Islet precursor cell (in vitro differentiated cells): Measurements from ENCODE around the gene DDAH1.

Experiments used
- DNase-seq: peaks from one replicate; pipeline ENCODE4 v3.0.0-alpha.2; 2018

The DDAH1 gene

DNA sequence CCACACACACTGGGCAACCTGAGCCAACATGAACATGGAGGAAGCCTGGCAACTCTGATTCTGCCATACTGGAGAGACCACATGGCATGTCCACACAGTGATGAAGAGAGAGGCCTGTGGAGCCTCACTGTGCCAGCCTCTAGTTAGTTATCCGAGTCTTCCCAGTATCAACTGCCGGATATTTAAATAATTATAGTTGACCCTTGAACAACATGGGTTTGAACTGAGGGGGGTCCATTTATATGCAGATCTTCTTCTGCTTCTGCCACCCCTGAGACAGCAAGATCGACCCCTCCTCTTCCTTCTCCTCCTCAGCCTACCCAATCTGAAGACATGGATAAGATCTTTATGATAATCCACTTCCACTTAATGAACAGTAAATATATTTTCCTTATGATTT is 27.8 kb downstream of the DDAH1 start:
- no peak for DNase-seq

GRCh38 chr1:85433096-85433495 is 31.9 kb downstream of the DDAH1 start:
- DNase-seq: no peak

DNA sequence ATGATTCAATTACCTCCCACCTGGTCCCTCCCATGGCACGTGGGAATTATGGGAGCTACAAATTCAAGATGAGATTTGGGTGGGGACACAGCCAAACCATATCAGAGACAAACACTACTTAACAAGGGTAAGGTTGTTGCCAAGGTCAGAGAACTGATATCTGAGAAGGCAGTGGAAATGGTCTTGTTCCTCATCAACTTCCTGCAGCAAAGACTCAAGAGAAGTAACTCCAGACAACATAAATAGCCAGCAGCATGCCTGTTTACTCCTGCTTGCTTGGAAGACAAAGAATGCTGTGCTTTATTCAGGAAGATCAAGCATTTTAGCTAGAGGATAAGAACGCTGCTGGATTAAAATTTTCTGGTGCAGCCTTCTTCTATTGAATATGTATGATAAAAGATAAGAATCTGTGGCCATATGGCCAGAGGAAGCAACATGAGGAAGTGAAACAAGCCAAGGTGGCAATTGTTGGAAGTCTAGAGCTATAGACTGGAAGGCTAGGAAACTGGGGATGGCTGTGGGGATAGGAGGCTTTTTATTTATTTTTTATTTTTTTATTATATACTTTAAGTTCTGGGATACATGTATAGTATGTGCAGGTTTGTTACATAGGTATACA is 36.4 kb downstream of the DDAH1 start:
- DNase-seq: no peak

GRCh38 chr1:85427849-85428248 is 37.1 kb downstream of the DDAH1 start:
- no peak for DNase-seq

GRCh38 chr1:85427331-85427730 is 37.6 kb downstream of the DDAH1 start:
- DNase-seq: no peak

GRCh38 chr1:85421179-85421578 is 43.8 kb downstream of the DDAH1 start:
- DNase-seq: no peak

GRCh38 chr1:85420199-85420598 is 44.8 kb downstream of the DDAH1 start:
- no peak for DNase-seq

- DNase-seq: no peak
Observed at GRCh38 chr1:85417876-85418275, 47.1 kb downstream of the DDAH1 start.

DNA sequence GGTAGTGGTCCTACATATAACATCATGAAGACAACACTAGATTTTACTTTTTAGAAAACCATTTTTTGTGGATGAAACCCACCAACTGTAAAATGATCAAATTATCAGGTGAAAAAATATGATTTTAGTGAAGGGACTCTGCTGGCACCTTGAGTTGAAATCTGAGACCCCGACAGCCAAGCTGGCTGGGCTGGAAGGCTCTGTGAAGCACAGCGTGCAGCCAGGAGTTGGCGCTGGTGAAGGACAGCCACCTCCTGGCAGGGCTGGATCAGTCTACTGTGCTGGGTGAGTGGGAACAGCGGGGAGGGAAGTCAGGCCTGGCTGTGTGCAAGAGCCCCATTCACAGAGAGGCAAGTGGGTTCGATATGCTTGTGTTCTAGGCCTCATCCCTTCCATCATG is 47.9 kb downstream of the DDAH1 start:
- no peak for DNase-seq

- no peak for DNase-seq
Observed at GRCh38 chr1:85413169-85413568, 51.8 kb downstream of the DDAH1 start.

DNA sequence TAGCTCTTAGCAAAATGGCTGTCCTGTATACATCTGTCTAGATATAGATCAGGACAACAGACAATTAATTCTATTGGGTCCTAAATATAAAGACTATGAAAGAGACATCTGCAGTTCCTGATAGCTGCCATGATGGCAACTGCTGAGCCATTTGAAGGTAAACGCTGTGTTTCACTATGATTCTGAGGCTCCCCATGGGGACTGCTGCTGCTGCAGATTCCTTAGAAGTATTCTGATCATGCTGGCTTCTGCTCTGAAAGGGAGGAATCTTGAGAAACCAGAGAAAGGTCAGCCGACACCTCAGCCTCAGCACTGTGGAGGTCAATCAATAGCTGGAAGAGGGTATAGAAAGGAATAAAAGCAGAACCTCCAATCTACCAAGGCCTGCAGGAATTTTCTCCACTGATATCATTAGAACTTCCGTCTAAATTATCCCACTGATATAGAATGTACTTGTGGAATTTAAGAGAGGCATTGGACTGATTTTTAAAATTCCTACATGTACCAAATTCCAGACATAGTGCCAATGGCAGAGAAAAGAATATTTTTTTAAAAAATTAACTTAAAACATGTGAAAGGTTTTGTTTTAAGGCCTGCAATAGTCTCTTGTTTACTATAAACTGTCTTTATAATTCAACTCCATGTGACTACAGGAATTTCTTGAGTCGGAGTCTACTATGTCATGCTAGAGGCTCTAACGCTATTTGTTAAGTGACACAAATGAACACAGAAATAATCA is 53.2 kb downstream of the DDAH1 start:
- DNase-seq: no peak

DNA sequence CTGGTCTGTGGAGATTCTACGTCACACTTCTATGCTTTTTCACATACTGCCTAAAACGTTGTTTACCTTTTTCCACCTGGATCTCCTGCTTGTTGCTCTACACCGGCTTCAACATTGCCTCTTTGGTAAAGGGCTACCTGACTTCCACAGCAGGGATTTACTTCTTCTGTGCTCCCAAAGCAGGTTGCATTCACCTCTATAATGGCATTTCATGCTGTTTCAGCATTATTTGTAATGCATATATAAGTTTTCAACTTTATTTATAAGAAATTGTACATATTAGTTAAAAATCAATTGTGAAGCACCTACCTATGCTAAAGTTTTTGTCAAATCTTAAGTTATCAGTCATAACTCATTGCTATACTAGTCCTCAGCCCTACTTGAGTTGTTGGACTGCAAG is 55.4 kb downstream of the DDAH1 start:
- DNase-seq: no peak

DNA sequence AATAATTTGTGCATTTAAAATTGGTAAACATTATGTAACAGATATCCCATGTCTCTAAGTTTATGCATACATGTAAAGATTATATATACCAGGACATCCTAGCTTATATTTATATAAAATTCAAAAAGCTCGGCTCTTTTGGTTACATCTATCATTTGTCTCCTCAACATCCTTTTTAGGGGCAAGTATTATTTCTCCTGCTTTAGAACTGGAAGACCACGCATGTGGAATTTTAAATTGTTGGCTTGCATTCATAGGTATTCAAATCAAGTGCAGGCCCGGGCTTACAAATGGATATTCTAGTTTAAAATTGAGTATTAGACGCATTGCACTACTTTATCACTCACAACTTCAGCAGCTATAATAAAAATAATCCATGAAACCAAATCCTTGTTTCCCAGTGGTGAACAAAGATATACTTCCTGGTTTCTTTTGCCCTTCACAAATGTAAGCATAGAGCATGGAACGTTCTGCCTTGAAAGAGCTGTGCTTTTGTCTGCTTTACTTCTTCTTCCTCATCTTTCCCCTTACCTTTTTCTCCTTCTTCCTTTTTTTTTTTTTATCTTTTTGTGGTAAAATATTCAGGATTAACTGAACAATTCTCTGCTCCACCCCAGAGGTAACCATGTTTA is 57.1 kb downstream of the DDAH1 start:
- no peak for DNase-seq

GRCh38 chr1:85406887-85407533 is 57.9 kb downstream of the DDAH1 start:
- DNase-seq: peak; percentile 56

DNA sequence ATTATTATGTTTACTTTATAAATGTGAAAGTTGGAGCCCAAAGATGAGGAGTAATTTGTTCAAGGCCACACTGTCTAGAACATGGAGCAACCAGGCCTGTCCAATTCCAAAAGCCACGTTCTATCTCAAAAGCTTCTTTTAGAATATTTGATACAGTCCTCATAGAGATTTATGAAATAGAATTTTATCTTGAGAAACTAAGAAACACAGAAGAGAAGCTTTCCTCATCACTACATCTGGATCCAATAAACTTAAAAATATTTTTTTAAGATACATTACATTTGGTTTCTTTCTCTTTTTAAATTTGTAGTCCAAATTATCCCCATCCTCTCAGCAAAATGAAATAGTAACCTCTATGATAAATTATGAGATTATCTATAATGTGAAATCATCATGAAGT is 58.9 kb downstream of the DDAH1 start:
- DNase-seq: no peak

DNA sequence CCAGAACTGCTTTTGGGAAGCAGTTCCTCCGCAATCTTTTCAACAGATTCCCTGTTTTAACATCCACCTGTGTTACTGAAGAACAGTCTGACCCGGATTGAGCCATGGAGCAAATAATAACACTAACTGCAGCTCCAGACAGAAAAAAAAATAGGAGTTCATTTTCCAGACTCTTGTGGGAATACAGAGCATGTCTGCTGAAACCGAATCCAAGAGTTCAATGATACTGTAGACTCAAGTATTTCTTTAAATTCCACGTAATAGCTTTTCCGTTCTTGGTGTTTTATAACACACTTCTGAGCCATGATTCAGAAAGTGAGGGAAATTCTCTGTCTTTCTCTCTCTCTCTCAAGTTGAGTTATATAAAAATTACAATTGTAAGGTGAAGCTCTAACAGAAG is 60.6 kb downstream of the DDAH1 start:
- no peak for DNase-seq

GRCh38 chr1:85398391-85399064 is 66.4 kb downstream of the DDAH1 start:
- no peak for DNase-seq

GRCh38 chr1:85397490-85398032 is 67.4 kb downstream of the DDAH1 start:
- DNase-seq: no peak

- DNase-seq: no peak
Observed at GRCh38 chr1:85396194-85396593, 68.8 kb downstream of the DDAH1 start.

DNA sequence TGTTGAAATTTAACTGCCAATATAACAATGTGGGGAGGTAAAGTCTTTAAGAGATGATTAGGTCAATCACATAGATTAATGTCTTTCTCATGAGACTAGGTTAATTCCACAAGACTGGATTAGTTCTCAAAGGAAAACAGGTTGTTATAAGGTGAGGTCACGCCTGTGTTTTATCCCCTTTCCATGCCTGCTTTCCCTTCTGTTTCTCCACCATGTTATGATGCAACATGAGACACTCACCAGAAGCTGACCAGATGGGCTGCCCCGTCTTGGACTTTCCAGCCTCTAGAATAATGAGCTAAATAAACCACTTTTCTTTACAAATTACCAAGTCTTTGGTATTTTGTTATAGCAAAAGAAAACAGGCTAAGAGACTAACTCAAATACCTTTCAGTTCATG is 70.8 kb downstream of the DDAH1 start:
- no peak for DNase-seq

DNA sequence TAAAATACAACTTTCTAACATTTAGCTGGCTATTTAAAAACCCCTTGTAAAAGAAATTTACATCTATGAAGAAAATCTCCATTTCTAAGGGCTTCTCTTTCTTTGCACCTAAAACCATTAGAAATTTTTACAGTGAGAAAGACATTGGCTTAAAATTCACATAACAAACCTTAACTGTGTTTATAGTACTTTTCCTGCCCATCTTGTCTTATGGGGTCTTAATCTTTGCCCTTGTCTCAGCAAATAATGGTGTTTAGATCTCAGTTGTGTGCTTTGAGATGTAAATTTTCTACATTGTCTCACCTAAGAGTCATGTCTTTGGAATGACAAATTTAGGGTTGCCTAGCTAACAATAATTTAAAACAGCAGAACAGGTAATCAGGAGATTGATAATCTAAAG is 71.5 kb downstream of the DDAH1 start:
- DNase-seq: no peak

GRCh38 chr1:85388416-85388815 is 76.5 kb downstream of the DDAH1 start:
- DNase-seq: no peak

- DNase-seq: no peak
Observed at GRCh38 chr1:85387781-85388180, 77.2 kb downstream of the DDAH1 start.
